ENCODE measurements around the gene PRG3. TPM values are rescaled to one million over a fixed set of nuclear protein-coding genes. Genes with fewer than 3 reads are reported as not detected.
A peak's percentile ranks its signal among the peaks of the same experiment; 100 is the strongest.

PRG3 gene
- total and polyA plus RNA-seq, 2 of the 13 experiments (the other 11 are each of a cell fraction or from before 2014, with no cell fraction given): not detected

DNA sequence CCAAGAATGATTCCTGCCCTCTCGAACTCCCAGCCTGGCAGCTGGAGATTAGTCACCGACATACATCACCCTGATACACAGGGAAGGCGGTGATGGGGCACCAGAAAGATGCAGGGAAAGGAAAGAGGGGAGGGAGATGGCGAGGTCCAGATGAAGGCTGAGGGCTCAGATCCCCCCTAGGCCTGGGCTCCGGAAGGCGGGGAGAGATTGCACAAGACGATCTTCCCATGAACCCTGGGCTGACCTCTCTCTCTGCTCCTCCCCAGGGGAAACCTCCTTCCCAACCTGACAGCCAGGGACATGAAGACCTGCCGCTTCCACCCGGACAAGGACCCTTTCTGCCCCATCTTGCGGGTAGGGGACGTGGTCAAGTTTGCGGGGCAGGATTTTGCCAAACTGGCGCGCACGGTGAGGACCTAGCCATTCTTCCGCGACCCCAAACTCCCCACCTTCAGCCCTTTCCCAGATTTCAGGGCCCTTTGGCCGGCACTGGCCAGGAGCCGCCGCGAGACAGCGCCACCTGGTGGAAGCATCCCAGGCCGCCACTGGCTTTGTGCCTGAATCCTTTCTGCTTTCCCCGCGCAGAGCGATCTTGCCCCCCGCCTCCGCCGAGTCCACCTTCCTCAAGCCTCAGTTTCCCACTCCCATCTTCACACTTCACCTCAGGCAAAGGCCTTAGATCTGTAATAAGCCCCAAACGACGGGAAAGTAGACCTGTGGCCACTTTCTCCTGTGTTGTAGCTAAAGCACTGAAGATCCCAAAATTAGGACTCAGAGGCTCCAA is 31.3 kb downstream of the PRG3 start (continued):
- TF ChIP-seq, protein P1, sequence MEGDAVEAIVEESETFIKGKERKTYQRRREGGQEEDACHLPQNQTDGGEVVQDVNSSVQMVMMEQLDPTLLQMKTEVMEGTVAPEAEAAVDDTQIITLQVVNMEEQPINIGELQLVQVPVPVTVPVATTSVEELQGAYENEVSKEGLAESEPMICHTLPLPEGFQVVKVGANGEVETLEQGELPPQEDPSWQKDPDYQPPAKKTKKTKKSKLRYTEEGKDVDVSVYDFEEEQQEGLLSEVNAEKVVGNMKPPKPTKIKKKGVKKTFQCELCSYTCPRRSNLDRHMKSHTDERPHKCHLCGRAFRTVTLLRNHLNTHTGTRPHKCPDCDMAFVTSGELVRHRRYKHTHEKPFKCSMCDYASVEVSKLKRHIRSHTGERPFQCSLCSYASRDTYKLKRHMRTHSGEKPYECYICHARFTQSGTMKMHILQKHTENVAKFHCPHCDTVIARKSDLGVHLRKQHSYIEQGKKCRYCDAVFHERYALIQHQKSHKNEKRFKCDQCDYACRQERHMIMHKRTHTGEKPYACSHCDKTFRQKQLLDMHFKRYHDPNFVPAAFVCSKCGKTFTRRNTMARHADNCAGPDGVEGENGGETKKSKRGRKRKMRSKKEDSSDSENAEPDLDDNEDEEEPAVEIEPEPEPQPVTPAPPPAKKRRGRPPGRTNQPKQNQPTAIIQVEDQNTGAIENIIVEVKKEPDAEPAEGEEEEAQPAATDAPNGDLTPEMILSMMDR (CRISPR knock-in tag; IDR thresholded peaks at IDR 0.05): peak; percentile 93
- TF ChIP-seq, protein P2, sequence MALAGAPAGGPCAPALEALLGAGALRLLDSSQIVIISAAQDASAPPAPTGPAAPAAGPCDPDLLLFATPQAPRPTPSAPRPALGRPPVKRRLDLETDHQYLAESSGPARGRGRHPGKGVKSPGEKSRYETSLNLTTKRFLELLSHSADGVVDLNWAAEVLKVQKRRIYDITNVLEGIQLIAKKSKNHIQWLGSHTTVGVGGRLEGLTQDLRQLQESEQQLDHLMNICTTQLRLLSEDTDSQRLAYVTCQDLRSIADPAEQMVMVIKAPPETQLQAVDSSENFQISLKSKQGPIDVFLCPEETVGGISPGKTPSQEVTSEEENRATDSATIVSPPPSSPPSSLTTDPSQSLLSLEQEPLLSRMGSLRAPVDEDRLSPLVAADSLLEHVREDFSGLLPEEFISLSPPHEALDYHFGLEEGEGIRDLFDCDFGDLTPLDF (CRISPR knock-in tag; IDR thresholded peaks at IDR 0.05): no peak
- TF ChIP-seq NPAS2 (CRISPR knock-in tag; IDR thresholded peaks at IDR 0.05; ENCODE audit: borderline replicate concordance) (no peak), SOX5 (CRISPR knock-in tag; IDR thresholded peaks at IDR 0.05; ENCODE audit: borderline replicate concordance) (no peak), KLF16 (CRISPR knock-in tag; IDR thresholded peaks at IDR 0.05) (0 out of 4 replicates have a peak, but pooled peaks of 1 of the 2 experiments have one; percentile 18), ZNF234 (CRISPR knock-in tag; conservative IDR thresholded peaks at IDR 0.05) (no peak), YEATS2 (CRISPR knock-in tag; IDR thresholded peaks at IDR 0.05; ENCODE audit: borderline replicate concordance) (no peak), ZNF672 (CRISPR knock-in tag; IDR thresholded peaks at IDR 0.05) (no peak), U2AF1 (optimal IDR thresholded peaks at IDR 0.05; ENCODE audit: low read depth, low read length) (no peak), U2AF2 (IDR thresholded peaks at IDR 0.05; ENCODE audit: low read depth, low read length) (no peak)
- TF ChIP-seq, protein P3, sequence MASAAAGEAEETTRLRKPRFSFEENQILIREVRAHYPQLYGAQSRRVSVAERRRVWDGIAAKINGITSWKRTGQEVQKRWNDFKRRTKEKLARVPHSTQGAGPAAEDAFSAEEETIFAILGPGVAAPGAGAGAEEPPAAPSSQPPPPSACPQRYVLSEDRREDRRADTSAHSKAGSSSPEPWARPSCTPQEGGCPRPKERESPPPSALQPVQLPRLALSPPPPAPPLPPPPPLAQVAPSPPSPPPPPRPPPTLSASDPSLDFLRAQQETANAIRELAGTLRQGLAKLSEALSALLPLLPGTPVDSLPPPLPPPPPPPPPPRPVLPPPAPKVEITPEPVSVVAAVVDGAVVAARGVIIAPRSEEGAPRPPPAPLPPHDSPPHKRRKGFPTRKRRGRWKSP (CRISPR knock-in tag; IDR thresholded peaks at IDR 0.05): no peak
- TF ChIP-seq, protein P4, sequence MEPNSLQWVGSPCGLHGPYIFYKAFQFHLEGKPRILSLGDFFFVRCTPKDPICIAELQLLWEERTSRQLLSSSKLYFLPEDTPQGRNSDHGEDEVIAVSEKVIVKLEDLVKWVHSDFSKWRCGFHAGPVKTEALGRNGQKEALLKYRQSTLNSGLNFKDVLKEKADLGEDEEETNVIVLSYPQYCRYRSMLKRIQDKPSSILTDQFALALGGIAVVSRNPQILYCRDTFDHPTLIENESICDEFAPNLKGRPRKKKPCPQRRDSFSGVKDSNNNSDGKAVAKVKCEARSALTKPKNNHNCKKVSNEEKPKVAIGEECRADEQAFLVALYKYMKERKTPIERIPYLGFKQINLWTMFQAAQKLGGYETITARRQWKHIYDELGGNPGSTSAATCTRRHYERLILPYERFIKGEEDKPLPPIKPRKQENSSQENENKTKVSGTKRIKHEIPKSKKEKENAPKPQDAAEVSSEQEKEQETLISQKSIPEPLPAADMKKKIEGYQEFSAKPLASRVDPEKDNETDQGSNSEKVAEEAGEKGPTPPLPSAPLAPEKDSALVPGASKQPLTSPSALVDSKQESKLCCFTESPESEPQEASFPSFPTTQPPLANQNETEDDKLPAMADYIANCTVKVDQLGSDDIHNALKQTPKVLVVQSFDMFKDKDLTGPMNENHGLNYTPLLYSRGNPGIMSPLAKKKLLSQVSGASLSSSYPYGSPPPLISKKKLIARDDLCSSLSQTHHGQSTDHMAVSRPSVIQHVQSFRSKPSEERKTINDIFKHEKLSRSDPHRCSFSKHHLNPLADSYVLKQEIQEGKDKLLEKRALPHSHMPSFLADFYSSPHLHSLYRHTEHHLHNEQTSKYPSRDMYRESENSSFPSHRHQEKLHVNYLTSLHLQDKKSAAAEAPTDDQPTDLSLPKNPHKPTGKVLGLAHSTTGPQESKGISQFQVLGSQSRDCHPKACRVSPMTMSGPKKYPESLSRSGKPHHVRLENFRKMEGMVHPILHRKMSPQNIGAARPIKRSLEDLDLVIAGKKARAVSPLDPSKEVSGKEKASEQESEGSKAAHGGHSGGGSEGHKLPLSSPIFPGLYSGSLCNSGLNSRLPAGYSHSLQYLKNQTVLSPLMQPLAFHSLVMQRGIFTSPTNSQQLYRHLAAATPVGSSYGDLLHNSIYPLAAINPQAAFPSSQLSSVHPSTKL (CRISPR knock-in tag; IDR thresholded peaks at IDR 0.05): peak; percentile 56
- TF ChIP-seq, protein P5, sequence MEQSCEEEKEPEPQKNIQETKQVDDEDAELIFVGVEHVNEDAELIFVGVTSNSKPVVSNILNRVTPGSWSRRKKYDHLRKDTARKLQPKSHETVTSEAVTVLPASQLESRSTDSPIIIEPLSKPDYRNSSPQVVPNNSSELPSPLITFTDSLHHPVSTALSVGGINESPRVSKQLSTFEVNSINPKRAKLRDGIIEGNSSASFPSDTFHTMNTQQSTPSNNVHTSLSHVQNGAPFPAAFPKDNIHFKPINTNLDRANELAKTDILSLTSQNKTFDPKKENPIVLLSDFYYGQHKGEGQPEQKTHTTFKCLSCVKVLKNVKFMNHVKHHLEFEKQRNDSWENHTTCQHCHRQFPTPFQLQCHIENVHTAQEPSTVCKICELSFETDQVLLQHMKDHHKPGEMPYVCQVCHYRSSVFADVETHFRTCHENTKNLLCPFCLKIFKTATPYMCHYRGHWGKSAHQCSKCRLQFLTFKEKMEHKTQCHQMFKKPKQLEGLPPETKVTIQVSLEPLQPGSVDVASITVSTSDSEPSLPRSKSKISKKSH (CRISPR knock-in tag; IDR thresholded peaks at IDR 0.05; ENCODE audit: borderline replicate concordance): no peak
- TF ChIP-seq, protein P6, sequence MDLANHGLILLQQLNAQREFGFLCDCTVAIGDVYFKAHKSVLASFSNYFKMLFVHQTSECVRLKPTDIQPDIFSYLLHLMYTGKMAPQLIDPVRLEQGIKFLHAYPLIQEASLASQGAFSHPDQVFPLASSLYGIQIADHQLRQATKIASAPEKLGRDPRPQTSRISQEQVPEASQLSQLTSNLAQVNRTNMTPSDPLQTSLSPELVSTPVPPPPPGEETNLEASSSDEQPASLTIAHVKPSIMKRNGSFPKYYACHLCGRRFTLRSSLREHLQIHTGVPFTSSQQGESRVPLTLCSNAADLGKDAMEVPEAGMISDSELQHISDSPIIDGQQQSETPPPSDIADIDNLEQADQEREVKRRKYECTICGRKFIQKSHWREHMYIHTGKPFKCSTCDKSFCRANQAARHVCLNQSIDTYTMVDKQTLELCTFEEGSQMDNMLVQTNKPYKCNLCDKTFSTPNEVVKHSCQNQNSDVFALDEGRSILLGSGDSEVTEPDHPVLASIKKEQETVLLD (CRISPR knock-in tag; IDR thresholded peaks at IDR 0.05; ENCODE audit: low read depth): no peak
- TF ChIP-seq, protein P7, sequence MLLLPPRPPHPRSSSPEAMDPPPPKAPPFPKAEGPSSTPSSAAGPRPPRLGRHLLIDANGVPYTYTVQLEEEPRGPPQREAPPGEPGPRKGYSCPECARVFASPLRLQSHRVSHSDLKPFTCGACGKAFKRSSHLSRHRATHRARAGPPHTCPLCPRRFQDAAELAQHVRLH (CRISPR knock-in tag; IDR thresholded peaks at IDR 0.05; ENCODE audit: borderline replicate concordance, low read depth): 0 out of 2 replicates have a peak, but pooled peaks have one; percentile 33

Measured in HepG2 (cell line).